Tibial artery (tissue), 4 donors: ENCODE measurements around the gene SPC24.

Experiments
- DNase-seq, 2 donors: peaks; one replicate each; pipeline ENCODE4 v3.0.0-alpha.2; 2019
- H3K27ac ChIP-seq, 2 donors: fragments of 200-600 bp; sonication (generic) in 1 of 2; 1 replicate in 1 of 2; 2 replicates in 1 of 2; pipeline ENCODE4 v1.5.1; 2018 to 2019; ENCODE audit warnings: mild to moderate bottlenecking in 1 of 2
- H3K27me3 ChIP-seq, 2 donors: fragments of 200-600 bp; sonication (generic) in 1 of 2; one replicate each; pipeline versions ENCODE4 v1.5.1 to v1.6.0; 2016 to 2019
- H3K36me3 ChIP-seq, 3 donors: fragments of 200-600 bp; sonication (generic) in 2 of 3; one replicate each; pipeline ENCODE4 v1.5.1; 2016 to 2019; ENCODE audit warnings: mild to moderate bottlenecking in 2 of 3
- H3K4me1 ChIP-seq, 4 donors: fragments of 200-600 bp; sonication (generic) in 2 of 4; 1 replicate in 3 of 4; 2 replicates in 1 of 4; pipeline ENCODE4 v1.5.1; 2016 to 2019
- H3K4me3 ChIP-seq, 2 donors: fragments of 200-600 bp; sonication (generic) in 1 of 2; 1 replicate in 1 of 2; 2 replicates in 1 of 2; pipeline ENCODE4 v1.5.1; 2018 to 2019; ENCODE audit warnings: mild to moderate bottlenecking in 2 of 2
- H3K9me3 ChIP-seq, 3 donors: fragments of 200-600 bp; sonication (generic) in 1 of 3; one replicate each; pipeline ENCODE4 v1.5.1; 2016 to 2019
- intact Hi-C: fragments of 100-400 bp; cut with DNase I; formaldehyde crosslinking; loops from one replicate; pipeline ENCODE4 v1.15.0; 2023; ENCODE audit warnings: low total_unique reads
- TF ChIP-seq, protein P1 (sequence below), 2 experiments: fragments of 200-600 bp in 1 of 2; fragments of 450-650 bp in 1 of 2; IDR thresholded peaks; one replicate each; pipeline ENCODE4 v1.5.1; 2017 to 2019; ENCODE audit warnings: antibody characterized with exemption in 2 of 2, mild to moderate bottlenecking in 1 of 2, moderate library complexity in 1 of 2

The SPC24 gene

DNA sequence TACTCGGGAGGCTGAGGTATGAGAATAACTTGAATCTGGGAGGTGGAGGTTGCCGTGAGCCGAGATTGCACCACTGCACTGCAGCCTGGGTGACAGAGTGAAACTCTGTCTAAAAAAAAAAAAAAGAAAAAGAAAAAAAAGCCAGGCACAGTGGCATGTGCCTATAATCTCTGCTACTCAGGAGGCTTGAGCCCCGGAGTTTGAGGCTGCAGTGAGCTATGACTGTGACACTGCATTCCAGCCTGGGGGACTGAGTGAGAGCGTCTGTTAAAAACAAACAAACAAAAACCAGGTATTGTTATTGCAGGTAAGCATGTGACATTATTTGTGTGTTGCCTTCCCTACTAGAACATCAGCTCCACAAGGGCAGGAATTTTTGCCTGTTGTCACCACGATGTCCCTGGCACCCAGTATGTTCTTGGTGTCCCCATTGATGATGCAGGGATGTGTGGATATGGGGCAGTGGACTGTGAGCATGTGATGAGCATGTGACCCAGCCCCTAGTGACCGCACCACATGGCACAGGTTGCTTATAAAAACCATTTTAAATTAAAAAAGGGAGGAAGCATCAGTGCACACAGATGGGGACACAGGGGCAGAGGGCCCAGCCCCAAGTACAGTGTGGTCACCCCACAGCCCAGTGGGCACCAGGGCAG is 43.3 kb upstream of the SPC24 start:
- Histone ChIP-seq H3K27me3 (no peaks in the 10 kb centered on the region), H3K4me1 (peaks cover 0 to 71% (median 48%) of the 10 kb centered on the region in 4 donors), H3K4me3 (no peak overlapping the region), H3K36me3 (peaks cover 9 to 30% (median 24%) of the 10 kb centered on the region in 3 donors), H3K27ac (peak overlapping the region; percentile 94 to 98), H3K9me3 (no peaks in the 10 kb centered on the region)
- TF ChIP-seq, protein P1, sequence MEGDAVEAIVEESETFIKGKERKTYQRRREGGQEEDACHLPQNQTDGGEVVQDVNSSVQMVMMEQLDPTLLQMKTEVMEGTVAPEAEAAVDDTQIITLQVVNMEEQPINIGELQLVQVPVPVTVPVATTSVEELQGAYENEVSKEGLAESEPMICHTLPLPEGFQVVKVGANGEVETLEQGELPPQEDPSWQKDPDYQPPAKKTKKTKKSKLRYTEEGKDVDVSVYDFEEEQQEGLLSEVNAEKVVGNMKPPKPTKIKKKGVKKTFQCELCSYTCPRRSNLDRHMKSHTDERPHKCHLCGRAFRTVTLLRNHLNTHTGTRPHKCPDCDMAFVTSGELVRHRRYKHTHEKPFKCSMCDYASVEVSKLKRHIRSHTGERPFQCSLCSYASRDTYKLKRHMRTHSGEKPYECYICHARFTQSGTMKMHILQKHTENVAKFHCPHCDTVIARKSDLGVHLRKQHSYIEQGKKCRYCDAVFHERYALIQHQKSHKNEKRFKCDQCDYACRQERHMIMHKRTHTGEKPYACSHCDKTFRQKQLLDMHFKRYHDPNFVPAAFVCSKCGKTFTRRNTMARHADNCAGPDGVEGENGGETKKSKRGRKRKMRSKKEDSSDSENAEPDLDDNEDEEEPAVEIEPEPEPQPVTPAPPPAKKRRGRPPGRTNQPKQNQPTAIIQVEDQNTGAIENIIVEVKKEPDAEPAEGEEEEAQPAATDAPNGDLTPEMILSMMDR (IDR thresholded peaks at IDR 0.05), result no peak
- intact Hi-C loops, result no loop called here
- DNase-seq, result peak in 1 of 2 donors; percentile 56

DNA sequence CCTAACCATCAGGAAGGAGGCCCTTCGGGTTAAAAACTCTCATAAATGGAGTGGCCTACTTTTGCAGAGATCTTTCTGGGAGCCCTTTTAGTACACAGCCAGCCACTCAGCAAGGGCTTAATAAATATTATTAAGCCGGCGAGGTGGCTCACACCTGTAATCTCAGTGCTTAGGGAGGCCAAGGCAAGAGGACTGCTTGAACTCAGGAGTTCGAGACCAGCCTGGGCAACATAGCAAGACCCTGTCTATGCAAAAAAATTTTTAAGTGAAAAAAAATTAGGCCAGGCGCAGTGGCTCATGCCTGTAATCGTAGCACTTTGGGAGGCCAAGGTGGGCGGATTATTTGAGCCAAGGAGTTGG is 42.6 kb upstream of the SPC24 start:
- H3K4me1 ChIP-seq, result peaks cover 0 to 71% (median 51%) of the 10 kb centered on the region in 4 donors
- H3K9me3 ChIP-seq, result no peaks in the 10 kb centered on the region
- peaks cover 17 to 37% (median 31%) of the 10 kb centered on the region in 3 donors for H3K36me3 ChIP-seq
- no peaks in the 10 kb centered on the region for H3K27me3 ChIP-seq
- intact Hi-C loops, result no loop called here
- H3K27ac ChIP-seq, result peak overlapping the region; percentile 94 to 98
- DNase-seq, result no peak
- TF ChIP-seq, protein P1 (IDR thresholded peaks at IDR 0.05), result no peak
- peak overlapping the region; percentile 93 to 98 for H3K4me3 ChIP-seq

DNA sequence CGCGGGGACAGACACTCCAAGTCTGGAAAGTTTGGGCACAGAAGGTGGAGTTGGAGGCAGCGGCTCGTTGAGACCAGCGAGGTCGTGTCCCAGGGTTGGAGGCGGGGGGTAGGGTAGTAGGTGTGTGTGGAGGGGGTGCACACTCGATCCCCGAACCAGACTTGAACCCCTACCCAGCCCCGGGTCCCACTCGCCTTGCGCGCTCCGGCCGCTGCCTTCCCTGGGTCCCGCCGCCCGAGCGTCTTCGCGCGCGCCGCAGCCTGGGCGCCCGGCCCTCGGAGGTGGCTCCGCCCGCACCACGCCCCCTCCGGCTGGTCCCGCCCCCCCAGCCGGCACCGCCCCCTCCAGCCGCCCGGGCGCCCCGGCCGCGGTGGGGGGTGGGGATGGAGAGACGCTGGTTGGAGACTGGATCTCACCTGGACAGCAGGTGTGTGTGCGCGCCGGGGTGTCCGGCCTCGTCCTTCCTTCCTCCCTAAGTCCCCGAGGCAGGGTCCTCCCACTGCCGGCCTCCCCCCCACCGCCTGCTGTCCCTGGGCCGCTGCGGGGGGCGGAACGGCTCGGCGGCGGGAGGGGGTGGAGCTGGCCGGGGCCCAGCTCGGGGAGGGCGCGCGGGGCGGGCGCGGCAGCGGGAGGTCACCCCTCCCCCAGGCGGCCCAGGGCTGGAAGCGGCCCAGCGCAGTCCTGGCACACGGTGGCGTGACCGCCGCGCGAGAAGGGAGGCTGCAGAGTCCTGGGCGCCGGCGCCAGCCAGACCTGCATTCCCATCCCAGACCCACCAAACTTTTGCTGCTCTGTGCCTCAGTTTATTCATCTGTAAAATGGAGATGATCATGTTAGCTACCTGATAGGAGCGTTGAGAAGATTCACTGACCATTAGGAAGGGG is 42.0 kb upstream of the SPC24 start, which contains the start of gene KANK2:
Gene KANK2 (minus strand): TSS at position 255 of the 884 bp plus-strand sequence. CDS start 3,034 bp downstream, outside the sequence.
- Histone ChIP-seq H3K27ac (peak within 1 kb of the TSS; percentile 94 to 98), H3K36me3 (peaks cover 23 to 43% (median 38%) of the 10 kb centered on the region in 3 donors), H3K9me3 (no peaks in the 10 kb centered on the region), H3K27me3 (no peaks in the 10 kb centered on the region), H3K4me1 (peaks cover 0 to 71% (median 51%) of the 10 kb centered on the region in 4 donors), H3K4me3 (peak within 1 kb of the TSS; percentile 93 to 98)
- TF ChIP-seq, protein P1 (IDR thresholded peaks at IDR 0.05), result peak in 1 of 2 experiments; percentile 9
- DNase-seq, result peak; percentile 73 to 92
- intact Hi-C loops, result loop anchor here (2.0 kb wide), 1 partner anchor 55 kb away; no protein-coding TSS in a partner anchor

DNA sequence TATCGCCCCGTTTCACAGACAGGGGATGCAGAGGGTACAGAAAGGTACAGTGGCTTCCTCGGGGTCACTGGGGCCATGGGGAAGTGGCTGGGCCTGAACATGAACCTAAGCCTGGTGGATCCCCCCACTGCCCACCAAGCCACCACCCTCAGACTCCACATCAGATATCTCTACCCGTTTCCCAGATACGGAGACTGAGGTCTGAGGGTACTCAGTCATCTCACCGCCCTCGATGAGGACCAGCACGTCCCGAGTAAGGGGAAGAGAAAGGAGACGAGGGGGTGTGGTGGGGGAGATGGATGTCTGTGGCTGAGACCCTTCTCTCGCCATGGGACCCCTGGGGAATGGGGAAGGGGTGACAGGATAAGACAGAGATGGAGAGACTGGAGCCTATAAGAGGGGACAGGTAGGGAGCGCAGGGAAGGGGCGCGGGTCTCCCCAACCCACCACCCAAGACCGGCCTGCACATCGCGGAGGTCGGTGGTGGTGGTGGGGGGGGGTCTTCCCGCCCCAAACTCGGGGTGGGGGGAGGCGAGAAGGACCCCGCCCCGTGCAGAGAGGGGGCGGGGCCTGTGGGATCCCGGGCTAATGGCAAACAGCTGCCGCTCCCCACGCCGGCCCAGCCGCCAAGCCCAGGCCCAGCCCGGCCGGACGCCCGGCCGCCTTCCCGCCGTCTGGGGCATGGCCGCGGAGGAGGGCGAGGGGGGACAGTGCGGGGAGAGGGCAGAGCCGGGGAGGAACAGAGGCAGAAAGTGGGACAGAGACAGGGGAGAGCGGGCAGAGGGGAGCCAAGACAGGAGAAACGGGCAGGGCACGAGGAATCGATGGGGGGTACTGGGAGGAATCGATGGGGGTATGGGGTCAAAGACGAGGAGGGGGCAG is 41.1 kb upstream of the SPC24 start:
- DNase-seq, result peak in 1 of 2 donors; percentile 81
- peak overlapping the region; percentile 93 to 98 for H3K4me3 ChIP-seq
- no peaks in the 10 kb centered on the region for H3K9me3 ChIP-seq
- H3K27me3 ChIP-seq, result no peaks in the 10 kb centered on the region
- H3K36me3 ChIP-seq, result peaks cover 32 to 52% (median 42%) of the 10 kb centered on the region in 3 donors
- intact Hi-C loops, result loop anchor here (2.0 kb wide), 1 partner anchor 54 kb away; no protein-coding TSS in a partner anchor
- H3K27ac ChIP-seq, result peak overlapping the region; percentile 94 to 98
- TF ChIP-seq, protein P1 (IDR thresholded peaks at IDR 0.05), result no peak
- peaks cover 0 to 72% (median 57%) of the 10 kb centered on the region in 4 donors for H3K4me1 ChIP-seq

DNA sequence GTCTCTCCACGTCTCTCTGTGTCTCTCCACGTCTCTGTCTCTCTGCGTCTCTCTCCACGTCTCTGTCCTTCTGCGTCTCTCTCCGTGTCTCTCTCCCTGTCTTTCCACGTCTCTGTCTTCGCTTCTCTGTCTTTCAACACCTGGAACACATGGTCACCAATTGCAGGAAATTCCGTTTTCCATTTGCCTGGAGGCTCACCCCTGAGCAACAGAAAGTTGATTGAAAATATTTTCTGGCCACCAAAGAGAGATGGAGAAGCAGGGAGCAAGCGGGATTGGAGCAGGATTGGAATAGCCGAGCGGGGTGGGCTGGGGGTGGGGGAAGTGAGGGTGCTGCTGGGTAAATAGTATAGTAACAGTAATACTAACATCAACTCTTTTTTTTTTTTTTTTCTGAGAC is 40.1 kb upstream of the SPC24 start:
- H3K27ac ChIP-seq, result peak overlapping the region; percentile 94 to 98
- TF ChIP-seq, protein P1 (IDR thresholded peaks at IDR 0.05), result no peak
- DNase-seq, result no peak
- H3K36me3 ChIP-seq, result peaks cover 37 to 52% (median 43%) of the 10 kb centered on the region in 3 donors
- intact Hi-C loops, result loop anchor here (2.0 kb wide), 1 partner anchor 53 kb away; no protein-coding TSS in a partner anchor
- H3K9me3 ChIP-seq, result no peaks in the 10 kb centered on the region
- H3K27me3 ChIP-seq, result no peaks in the 10 kb centered on the region
- peaks cover 0 to 81% (median 67%) of the 10 kb centered on the region in 4 donors for H3K4me1 ChIP-seq
- H3K4me3 ChIP-seq, result peak overlapping the region; percentile 93 to 98
